ENCODE results near the gene DLGAP1.

DLGAP1 gene

DNA sequence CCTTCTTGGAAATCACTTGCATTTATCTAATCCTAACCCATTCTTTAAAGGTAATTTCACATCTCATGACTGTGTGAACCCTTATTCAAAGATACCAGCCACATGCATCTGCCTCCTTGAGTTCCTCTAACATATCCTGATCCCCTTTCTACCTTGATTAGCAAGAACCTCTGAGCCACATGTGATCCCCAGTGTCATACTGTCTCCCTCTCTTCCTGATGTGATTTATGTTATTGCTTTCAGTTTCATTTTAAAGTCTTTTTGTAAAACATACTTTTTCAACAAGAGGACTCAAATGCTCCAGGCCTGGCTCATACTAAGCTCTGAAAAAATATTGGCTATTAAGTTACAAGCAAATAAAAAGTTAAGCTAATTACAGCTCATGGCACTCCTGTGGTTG, 470.1 kb downstream of the DLGAP1 start:
- no peak for DNase-seq (ENCODE audit: low read depth in 1 of 2, low spot score in 1 of 2)
- peaks cover 5% of the 10 kb centered on the region for H3K27me3 ChIP-seq (ENCODE audit: insufficient read depth, poor library complexity, severe bottlenecking)
- no peak overlapping the region for H3K4me3 ChIP-seq (replicated peaks; ENCODE audit: insufficient read depth, low read length)
- no peak overlapping the region for H3K27ac ChIP-seq (replicated peaks)
- TF ChIP-seq, protein P1, sequence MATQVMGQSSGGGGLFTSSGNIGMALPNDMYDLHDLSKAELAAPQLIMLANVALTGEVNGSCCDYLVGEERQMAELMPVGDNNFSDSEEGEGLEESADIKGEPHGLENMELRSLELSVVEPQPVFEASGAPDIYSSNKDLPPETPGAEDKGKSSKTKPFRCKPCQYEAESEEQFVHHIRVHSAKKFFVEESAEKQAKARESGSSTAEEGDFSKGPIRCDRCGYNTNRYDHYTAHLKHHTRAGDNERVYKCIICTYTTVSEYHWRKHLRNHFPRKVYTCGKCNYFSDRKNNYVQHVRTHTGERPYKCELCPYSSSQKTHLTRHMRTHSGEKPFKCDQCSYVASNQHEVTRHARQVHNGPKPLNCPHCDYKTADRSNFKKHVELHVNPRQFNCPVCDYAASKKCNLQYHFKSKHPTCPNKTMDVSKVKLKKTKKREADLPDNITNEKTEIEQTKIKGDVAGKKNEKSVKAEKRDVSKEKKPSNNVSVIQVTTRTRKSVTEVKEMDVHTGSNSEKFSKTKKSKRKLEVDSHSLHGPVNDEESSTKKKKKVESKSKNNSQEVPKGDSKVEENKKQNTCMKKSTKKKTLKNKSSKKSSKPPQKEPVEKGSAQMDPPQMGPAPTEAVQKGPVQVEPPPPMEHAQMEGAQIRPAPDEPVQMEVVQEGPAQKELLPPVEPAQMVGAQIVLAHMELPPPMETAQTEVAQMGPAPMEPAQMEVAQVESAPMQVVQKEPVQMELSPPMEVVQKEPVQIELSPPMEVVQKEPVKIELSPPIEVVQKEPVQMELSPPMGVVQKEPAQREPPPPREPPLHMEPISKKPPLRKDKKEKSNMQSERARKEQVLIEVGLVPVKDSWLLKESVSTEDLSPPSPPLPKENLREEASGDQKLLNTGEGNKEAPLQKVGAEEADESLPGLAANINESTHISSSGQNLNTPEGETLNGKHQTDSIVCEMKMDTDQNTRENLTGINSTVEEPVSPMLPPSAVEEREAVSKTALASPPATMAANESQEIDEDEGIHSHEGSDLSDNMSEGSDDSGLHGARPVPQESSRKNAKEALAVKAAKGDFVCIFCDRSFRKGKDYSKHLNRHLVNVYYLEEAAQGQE (IDR thresholded peaks at IDR 0.05; ENCODE audit: insufficient replicate concordance, low read depth) = no peak
- no peak for TF ChIP-seq CTCF (IDR thresholded peaks at IDR 0.05; ENCODE audit: insufficient read depth, low read length)
- TF ChIP-seq POLR2AphosphoS5 (IDR thresholded peaks at IDR 0.05; ENCODE audit: low read depth) = no peak
- no peak for TF ChIP-seq SPI1 (IDR thresholded peaks at IDR 0.05; ENCODE audit: borderline replicate concordance, low read depth)
- no peak for TF ChIP-seq GABPA (IDR thresholded peaks at IDR 0.05; ENCODE audit: low read depth)

DNA sequence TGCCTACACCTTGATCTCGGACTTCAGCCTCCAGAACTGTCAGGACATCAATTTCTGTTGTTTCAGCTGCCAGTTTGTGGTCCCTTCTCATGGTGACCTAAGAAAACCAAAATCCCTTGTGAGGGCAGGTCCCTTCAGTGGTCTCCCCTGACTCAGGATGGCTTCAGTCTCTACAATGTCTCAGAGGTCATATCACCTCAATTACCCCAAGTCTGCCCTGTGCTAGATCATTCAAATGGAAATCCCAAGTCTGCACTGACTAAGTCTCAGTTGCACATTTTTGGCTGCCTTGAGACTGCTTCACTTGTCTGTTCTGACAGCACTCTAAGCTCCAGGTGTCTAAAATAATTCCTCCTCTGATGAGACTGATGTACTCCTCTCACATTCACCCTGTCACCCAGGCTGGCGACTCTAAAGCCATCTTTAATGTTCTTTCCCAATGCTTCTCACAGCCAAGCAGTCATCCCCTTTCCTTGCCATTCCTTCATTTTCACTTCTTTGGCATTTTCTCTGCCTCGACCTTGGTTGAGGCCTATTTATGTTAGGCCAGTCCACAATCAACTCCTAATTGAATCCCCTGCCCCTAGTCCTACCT, 470.8 kb downstream of the DLGAP1 start:
- DNase-seq (ENCODE audit: low read depth in 1 of 2, low spot score in 1 of 2) = no peak
- peaks cover 5% of the 10 kb centered on the region for H3K27me3 ChIP-seq (ENCODE audit: insufficient read depth, poor library complexity, severe bottlenecking)
- TF ChIP-seq SPI1 (IDR thresholded peaks at IDR 0.05; ENCODE audit: borderline replicate concordance, low read depth) (no peak), GABPA (IDR thresholded peaks at IDR 0.05; ENCODE audit: low read depth) (no peak), CTCF (IDR thresholded peaks at IDR 0.05; ENCODE audit: insufficient read depth, low read length) (no peak), POLR2AphosphoS5 (IDR thresholded peaks at IDR 0.05; ENCODE audit: low read depth) (no peak)
- TF ChIP-seq, protein P1 (IDR thresholded peaks at IDR 0.05; ENCODE audit: insufficient replicate concordance, low read depth) = no peak
- H3K4me3 ChIP-seq (replicated peaks; ENCODE audit: insufficient read depth, low read length) = no peak overlapping the region
- no peak overlapping the region for H3K27ac ChIP-seq (replicated peaks)

DNA sequence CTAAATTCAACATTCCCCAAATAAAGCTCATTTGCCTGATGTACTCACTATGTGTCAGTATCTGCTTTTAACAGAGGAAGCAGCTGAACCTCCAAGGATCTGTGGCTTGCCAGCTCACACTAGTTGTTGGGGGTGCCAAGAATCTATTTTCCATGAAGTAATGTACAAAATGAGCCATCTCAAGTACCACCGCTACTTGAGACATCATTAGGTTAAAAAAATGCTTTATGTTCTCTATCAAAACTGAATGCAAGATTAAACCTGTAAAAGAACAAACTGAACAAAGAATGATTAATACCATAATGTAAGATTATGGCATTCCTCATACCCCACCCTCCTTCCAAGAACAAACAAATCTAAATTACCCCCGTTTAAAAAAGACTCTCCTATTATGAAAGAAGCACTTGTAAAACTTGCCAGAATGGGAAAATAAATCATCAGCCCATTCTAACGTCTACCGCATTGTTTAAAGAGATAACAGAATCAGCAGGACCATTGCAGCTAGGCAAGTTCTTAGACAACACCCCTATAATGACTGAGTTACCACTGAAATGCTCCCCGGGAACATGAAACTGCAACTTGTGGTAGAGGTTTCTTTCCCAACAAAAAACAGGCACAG, 471.6 kb downstream of the DLGAP1 start:
- no peak for TF ChIP-seq POLR2AphosphoS5 (IDR thresholded peaks at IDR 0.05; ENCODE audit: low read depth)
- TF ChIP-seq, protein P1 (IDR thresholded peaks at IDR 0.05; ENCODE audit: insufficient replicate concordance, low read depth) = no peak
- no peak for TF ChIP-seq GABPA (IDR thresholded peaks at IDR 0.05; ENCODE audit: low read depth)
- TF ChIP-seq SPI1 (IDR thresholded peaks at IDR 0.05; ENCODE audit: borderline replicate concordance, low read depth) = no peak
- no peak for TF ChIP-seq CTCF (IDR thresholded peaks at IDR 0.05; ENCODE audit: insufficient read depth, low read length)
- H3K27me3 ChIP-seq (ENCODE audit: insufficient read depth, poor library complexity, severe bottlenecking) = peaks cover 5% of the 10 kb centered on the region
- H3K27ac ChIP-seq (replicated peaks) = no peak overlapping the region
- H3K4me3 ChIP-seq (replicated peaks; ENCODE audit: insufficient read depth, low read length) = no peak overlapping the region
- no peak for DNase-seq (ENCODE audit: low read depth in 1 of 2, low spot score in 1 of 2)

Data from HL-60 (cell line).